PC-3 (cell line): ENCODE measurements around the gene EMILIN1. TPM values are rescaled to one million over a fixed set of nuclear protein-coding genes. Genes with fewer than 3 reads are reported as not detected.
A peak's percentile ranks its signal among the peaks of the same experiment; 100 is the strongest.

Experiments
- ATAC-seq: fragments of 200-7000 bp; cut with Tn5 transposase; 2 replicates; pipeline ENCODE4 v1.9.1; 2020; ENCODE audit warnings: mild to moderate bottlenecking, moderate library complexity
- BruUV-seq: library from RNA; stranded (reverse); fragments of 400-500 nt; replicated peaks from 2 replicates; lab custom pipeline; 2021; lab: Mats Ljungman, UMichigan
- CTCF ChIA-PET: fragments of 300-600 bp; sonication (Branson Sonifier 250); formaldehyde crosslinking; loops from one replicate; lab custom pipeline; 2022; ENCODE audit warnings: antibody characterized with exemption; lab: Charles Lee
- POLR2A ChIA-PET: fragments of 300-600 bp; sonication (Branson Sonifier 250); formaldehyde crosslinking; loops from one replicate; lab custom pipeline; 2022; ENCODE audit warnings: antibody characterized with exemption; ENCODE audit not compliant: unreplicated experiment; lab: Charles Lee
- DNase-seq: peaks from one replicate; pipeline ENCODE4 v3.0.0-alpha.2; 2015
- H2AFZ ChIP-seq: fragments of 300-600 bp; sonication (generic); 2 replicates; pipeline ENCODE4 v1.6.0; 2016; ENCODE audit warnings: antibody characterized with exemption, low read length
- H3F3A ChIP-seq: fragments of 300-600 bp; sonication (generic); one replicate; pipeline ENCODE4 v1.6.0; 2017; ENCODE audit warnings: antibody characterized with exemption, low read length, control low read depth, mild to moderate bottlenecking; ENCODE audit not compliant: unreplicated experiment
- H3K27ac ChIP-seq: fragments of 300-600 bp; sonication (generic); 2 replicates; pipeline ENCODE4 v1.5.1; 2016; ENCODE audit warnings: mild to moderate bottlenecking, low read length
- H3K27me3 ChIP-seq: fragments of 300-600 bp; sonication (generic); 2 replicates; pipeline ENCODE4 v1.6.1; 2016; ENCODE audit warnings: low read length, mixed read lengths
- H3K36me3 ChIP-seq: fragments of 300-600 bp; sonication (generic); 2 replicates; pipeline ENCODE4 v1.6.1; 2016; ENCODE audit warnings: low read depth, mixed run types, low read length, mixed read lengths
- H3K4me1 ChIP-seq: fragments of 300-600 bp; sonication (generic); 2 replicates; pipeline ENCODE4 v1.5.1; 2016; ENCODE audit warnings: low read length; ENCODE audit not compliant: insufficient read depth
- H3K4me2 ChIP-seq: fragments of 300-600 bp; sonication (generic); 2 replicates; pipeline ENCODE4 v1.6.0; 2016; ENCODE audit warnings: low read length
- H3K4me3 ChIP-seq: fragments of 300-600 bp; sonication (generic); 2 replicates; pipeline ENCODE4 v1.5.1; 2016; ENCODE audit warnings: mild to moderate bottlenecking, low read length, mixed read lengths
- H3K79me2 ChIP-seq: fragments of 300-600 bp; sonication (generic); 2 replicates; pipeline ENCODE4 v1.6.1; 2017; ENCODE audit warnings: low read length, mixed read lengths
- H3K9ac ChIP-seq: fragments of 300-600 bp; sonication (generic); 2 replicates; pipeline ENCODE4 v1.6.0; 2016; ENCODE audit warnings: mild to moderate bottlenecking, low read length
- H3K9me2 ChIP-seq: fragments of 300-600 bp; sonication (generic); replicated peaks from 2 replicates; pipeline ENCODE4 v1.6.1; 2016; ENCODE audit warnings: mixed run types, low read length, mixed read lengths
- H3K9me3 ChIP-seq: fragments of 300-600 bp; sonication (generic); 2 replicates; pipeline ENCODE4 v1.6.1; 2016; ENCODE audit warnings: low read length, mixed read lengths
- H4K20me1 ChIP-seq: fragments of 300-600 bp; sonication (generic); 2 replicates; pipeline ENCODE4 v1.6.1; 2016; ENCODE audit warnings: low read length, mixed read lengths
- EZH2 ChIP-seq: fragments of 300-600 bp; sonication (generic); IDR thresholded peaks from one replicate; pipeline ENCODE4 v1.6.1; 2017; ENCODE audit warnings: antibody characterized with exemption, mild to moderate bottlenecking, low read length; ENCODE audit not compliant: unreplicated experiment
- EZH2phosphoT487 ChIP-seq: fragments of 300-600 bp; sonication (generic); IDR thresholded peaks from 2 replicates; pipeline ENCODE4 v1.6.1; 2018; ENCODE audit warnings: mild to moderate bottlenecking, antibody characterized with exemption, low read length, borderline replicate concordance
- intact Hi-C: fragments of 100-400 bp; cut with micrococcal nuclease; formaldehyde crosslinking; loops from 2 replicates; pipeline ENCODE4 v1.9.0; 2023
- total RNA-seq: library from RNA; depleted of rRNA; stranded (reverse); fragments of >200 nt; gene quantifications from 2 replicates; pipeline ENCODE4 v1.2.3, GENCODE V29; 2014
- TF ChIP-seq, protein P1 (sequence below): fragments of 300-600 bp; sonication (generic); conservative IDR thresholded peaks from 2 replicates; pipeline ENCODE4 v1.5.1; 2017; ENCODE audit warnings: antibody characterized with exemption, low read depth, mild to moderate bottlenecking, low read length

Gene EMILIN1
- total RNA-seq, 1 experiment from 2014 or later: 0.69 TPM

DNA sequence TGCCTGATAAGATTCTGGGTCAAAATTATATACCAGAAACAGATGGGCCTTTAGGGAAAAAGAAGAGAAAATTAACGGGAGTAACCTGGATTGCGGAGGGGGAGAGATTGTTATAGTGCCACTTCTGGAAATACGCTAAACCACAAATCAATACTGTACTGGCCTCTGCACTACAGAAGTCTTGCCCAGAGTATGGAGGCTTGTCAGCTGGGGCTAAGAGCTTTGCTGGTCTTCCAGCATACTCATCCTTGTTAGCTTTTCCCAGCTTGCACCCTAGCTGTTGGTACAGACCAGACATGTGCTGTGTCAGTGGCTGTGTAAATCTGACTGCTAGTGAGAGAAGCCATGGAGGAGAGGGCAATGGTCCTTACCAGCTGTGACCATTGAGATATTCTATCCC, 18.1 kb upstream of the EMILIN1 start:
- no peaks in the 10 kb centered on the region for H3K9me2 ChIP-seq
- ChIA-PET CTCF (no interaction called here), POLR2A (interaction anchor here (0.8 kb wide), 1 partner anchor 244 kb away, joined by 4 read pairs; no protein-coding TSS in a partner anchor)
- no TSS peak for BruUV-seq
- H3K4me2 ChIP-seq: no peak overlapping the region
- no peaks in the 10 kb centered on the region for H3K27me3 ChIP-seq
- H3K36me3 ChIP-seq: peaks cover 4% of the 10 kb centered on the region; the same call in 1 of the 2 replicates
- TF ChIP-seq, protein P1, sequence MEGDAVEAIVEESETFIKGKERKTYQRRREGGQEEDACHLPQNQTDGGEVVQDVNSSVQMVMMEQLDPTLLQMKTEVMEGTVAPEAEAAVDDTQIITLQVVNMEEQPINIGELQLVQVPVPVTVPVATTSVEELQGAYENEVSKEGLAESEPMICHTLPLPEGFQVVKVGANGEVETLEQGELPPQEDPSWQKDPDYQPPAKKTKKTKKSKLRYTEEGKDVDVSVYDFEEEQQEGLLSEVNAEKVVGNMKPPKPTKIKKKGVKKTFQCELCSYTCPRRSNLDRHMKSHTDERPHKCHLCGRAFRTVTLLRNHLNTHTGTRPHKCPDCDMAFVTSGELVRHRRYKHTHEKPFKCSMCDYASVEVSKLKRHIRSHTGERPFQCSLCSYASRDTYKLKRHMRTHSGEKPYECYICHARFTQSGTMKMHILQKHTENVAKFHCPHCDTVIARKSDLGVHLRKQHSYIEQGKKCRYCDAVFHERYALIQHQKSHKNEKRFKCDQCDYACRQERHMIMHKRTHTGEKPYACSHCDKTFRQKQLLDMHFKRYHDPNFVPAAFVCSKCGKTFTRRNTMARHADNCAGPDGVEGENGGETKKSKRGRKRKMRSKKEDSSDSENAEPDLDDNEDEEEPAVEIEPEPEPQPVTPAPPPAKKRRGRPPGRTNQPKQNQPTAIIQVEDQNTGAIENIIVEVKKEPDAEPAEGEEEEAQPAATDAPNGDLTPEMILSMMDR: no peak
- TF ChIP-seq EZH2phosphoT487 (no peak), EZH2 (no peak)
- H3K4me1 ChIP-seq: no peaks in the 10 kb centered on the region
- H4K20me1 ChIP-seq: no peaks in the 10 kb centered on the region
- no peaks in the 10 kb centered on the region for H3K79me2 ChIP-seq
- DNase-seq (no peak), ATAC-seq (peak; percentile 27; the same call in 1 of the 2 replicates)
- H3F3A ChIP-seq: no peaks in the 10 kb centered on the region
- intact Hi-C loops: no loop called here
- H3K9ac ChIP-seq: no peak overlapping the region
- no peaks in the 10 kb centered on the region for H3K9me3 ChIP-seq
- no peak overlapping the region for H3K4me3 ChIP-seq
- H3K27ac ChIP-seq: no peak overlapping the region
- H2AFZ ChIP-seq: no peak overlapping the region

DNA sequence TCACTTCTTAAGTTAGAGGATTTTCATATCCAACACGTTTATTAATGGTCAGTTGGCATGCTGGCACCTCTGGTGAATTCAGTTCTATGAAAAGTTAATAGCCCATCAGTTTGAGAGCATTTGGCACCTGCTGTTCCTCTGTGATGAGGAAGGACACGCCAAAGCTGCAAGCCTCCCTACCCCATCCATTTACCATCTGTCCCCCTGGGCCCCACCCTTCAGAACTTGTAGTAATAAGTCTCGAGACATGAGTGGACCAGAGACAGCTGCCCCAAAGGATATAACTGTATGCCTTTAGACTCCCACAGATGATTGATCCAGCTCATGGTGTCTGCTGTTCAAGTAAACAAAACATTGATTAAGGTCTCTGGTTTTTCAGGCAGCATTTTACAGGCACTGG, 13.3 kb upstream of the EMILIN1 start:
- Histone ChIP-seq H4K20me1 (no peaks in the 10 kb centered on the region), H3K9me2 (no peaks in the 10 kb centered on the region), H3K9ac (no peak overlapping the region), H3K27me3 (no peaks in the 10 kb centered on the region), H2AFZ (no peak overlapping the region), H3K79me2 (peaks cover 25% of the 10 kb centered on the region), H3K4me3 (no peak overlapping the region), H3F3A (no peaks in the 10 kb centered on the region), H3K36me3 (peaks cover 17% of the 10 kb centered on the region), H3K4me2 (no peak overlapping the region), H3K27ac (no peak overlapping the region), H3K4me1 (0 out of 2 replicates have a peak, but pooled peaks cover under 1% of the 10 kb centered on the region), H3K9me3 (no peaks in the 10 kb centered on the region)
- DNase-seq (no peak), ATAC-seq (no peak)
- BruUV-seq: no TSS peak
- ChIA-PET POLR2A (no interaction called here), CTCF (interaction anchor here (0.7 kb wide), 1 partner anchor 318 kb away, joined by 3 read pairs; no protein-coding TSS in a partner anchor)
- TF ChIP-seq EZH2 (no peak), EZH2phosphoT487 (no peak)
- TF ChIP-seq, protein P1: no peak
- intact Hi-C loops: no loop called here

DNA sequence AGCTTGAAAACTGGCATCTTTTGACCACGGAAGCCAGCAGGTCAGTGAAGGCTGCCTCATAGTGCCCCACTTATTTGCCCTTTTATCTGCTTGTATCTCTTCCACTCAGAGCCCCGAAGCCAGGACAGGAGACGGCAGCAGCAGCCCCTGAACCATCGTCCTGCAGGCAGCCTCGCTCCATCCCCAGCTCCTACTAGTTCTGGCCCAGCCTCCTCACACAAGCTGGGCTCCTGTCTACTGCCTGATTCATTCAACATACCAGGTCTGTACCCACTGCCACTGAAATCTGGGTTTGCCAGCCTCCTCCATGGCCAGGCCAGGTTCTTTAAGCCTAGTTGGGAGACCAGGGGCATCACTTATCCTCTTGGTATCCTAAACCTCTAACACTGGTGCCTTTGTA, 11.0 kb upstream of the EMILIN1 start:
- no peak overlapping the region for H2AFZ ChIP-seq
- intact Hi-C loops: no loop called here
- no peaks in the 10 kb centered on the region for H3K9me2 ChIP-seq
- TF ChIP-seq, protein P1: no peak
- TF ChIP-seq EZH2: no peak
- TF ChIP-seq EZH2phosphoT487: no peak
- BruUV-seq: no TSS peak
- peaks cover 17% of the 10 kb centered on the region for H3K36me3 ChIP-seq
- no peak overlapping the region for H3K27ac ChIP-seq
- no peaks in the 10 kb centered on the region for H3K9me3 ChIP-seq
- H3K4me3 ChIP-seq: no peak overlapping the region
- H3K4me1 ChIP-seq: peaks cover 12% of the 10 kb centered on the region
- no peaks in the 10 kb centered on the region for H4K20me1 ChIP-seq
- H3K9ac ChIP-seq: no peak overlapping the region
- H3F3A ChIP-seq: no peaks in the 10 kb centered on the region
- POLR2A ChIA-PET: no interaction called here
- DNase-seq: no peak
- no peak for ATAC-seq
- CTCF ChIA-PET: no interaction called here
- no peaks in the 10 kb centered on the region for H3K27me3 ChIP-seq
- no peak overlapping the region for H3K4me2 ChIP-seq
- peaks cover 38% of the 10 kb centered on the region for H3K79me2 ChIP-seq
